Gastroesophageal sphincter (tissue), 3 donors: ENCODE measurements around the gene HERC5.

Experiments used
- CTCF ChIP-seq, 4 experiments: fragments of 200-600 bp in 2 of 4; fragments of 450-650 bp in 2 of 4; sonication (generic) in 1 of 4; IDR thresholded peaks; one replicate each; pipeline ENCODE4 v1.5.1; 2017 to 2019; ENCODE audit warnings: antibody characterized with exemption in 4 of 4, mild to moderate bottlenecking in 2 of 4, moderate library complexity in 2 of 4
- EP300 ChIP-seq: sonication (generic); formaldehyde crosslinking; IDR thresholded peaks from one replicate; pipeline ENCODE4 v1.6.1; 2017; ENCODE audit warnings: antibody characterized with exemption, mild to moderate bottlenecking
- POLR2A ChIP-seq, 2 donors: fragments of 450-650 bp; IDR thresholded peaks; one replicate each; pipeline ENCODE4 v1.6.1; 2017; ENCODE audit warnings: antibody characterized with exemption in 2 of 2, mild to moderate bottlenecking in 2 of 2, moderate library complexity in 1 of 2
- POLR2AphosphoS5 ChIP-seq: sonication (generic); formaldehyde crosslinking; IDR thresholded peaks from one replicate; pipeline ENCODE4 v1.6.1; 2017; ENCODE audit warnings: antibody characterized with exemption

- TF ChIP-seq CTCF (IDR thresholded peaks at IDR 0.05) = no peak
- no peak for TF ChIP-seq POLR2AphosphoS5
- TF ChIP-seq POLR2A (IDR thresholded peaks at IDR 0.05) = no peak
- no peak for TF ChIP-seq EP300
These were observed 9.4 kb upstream of the HERC5 start for GRCh38 chr4:88447371-88448095.
